ENCODE measurements around the gene TBC1D23. TPM values are rescaled to one million over a fixed set of nuclear protein-coding genes. Genes with fewer than 3 reads are reported as not detected.

TBC1D23 gene
- total RNA-seq, 1 experiment from 2014 or later = 34.8 TPM

DNA sequence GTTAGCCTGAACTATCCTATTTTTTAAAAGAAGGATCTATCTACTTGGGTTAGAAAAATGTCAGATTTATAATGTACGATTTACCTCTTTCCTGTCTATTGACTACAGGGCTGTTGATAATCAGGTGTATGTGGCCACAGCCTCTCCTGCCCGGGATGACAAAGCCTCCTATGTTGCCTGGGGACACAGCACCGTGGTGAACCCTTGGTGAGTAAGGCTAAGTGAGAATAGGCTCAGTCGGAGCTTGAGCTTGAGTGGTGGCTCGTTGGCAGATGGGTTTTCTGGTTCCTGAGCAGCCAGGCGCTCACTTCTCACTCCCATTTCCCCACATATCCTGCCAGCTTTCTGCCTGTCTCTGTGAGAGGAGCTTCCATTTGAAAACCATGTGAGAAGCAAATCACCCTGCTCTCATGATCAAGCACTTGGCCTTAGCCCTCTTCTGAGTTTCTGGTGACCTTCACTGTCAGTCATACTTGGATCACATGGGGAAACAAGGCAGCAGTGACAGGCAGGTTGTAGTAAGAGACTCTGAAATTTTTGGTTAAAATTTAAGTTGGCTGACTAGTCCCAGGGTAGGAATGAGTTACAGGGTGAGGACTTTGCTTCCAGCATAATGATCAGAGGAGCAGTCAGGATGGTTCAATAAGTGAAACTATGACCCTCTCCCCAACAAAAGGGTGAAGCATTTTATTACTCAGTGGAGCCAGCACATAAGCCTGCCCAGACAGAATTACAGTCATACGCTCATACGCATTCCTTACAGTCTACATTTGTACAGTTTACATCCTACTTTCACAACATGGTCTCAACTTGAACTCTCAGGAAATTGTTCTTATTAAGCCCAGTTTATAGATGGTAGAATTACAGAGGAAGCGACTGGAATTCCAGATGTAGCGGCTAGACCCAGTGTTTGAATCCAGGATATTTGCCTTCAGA, 91.8 kb downstream of the TBC1D23 start:
- Mint-ChIP-seq H3K27ac (ENCODE audit: low read depth, unreplicated experiment) (no peak overlapping the region), H3K4me1 (ENCODE audit: insufficient read depth, unreplicated experiment) (no peaks in the 10 kb centered on the region), H3K9me3 (ENCODE audit: unreplicated experiment) (no peaks in the 10 kb centered on the region), H3K4me3 (ENCODE audit: unreplicated experiment) (no peak overlapping the region), H3K36me3 (ENCODE audit: insufficient read depth, unreplicated experiment) (peaks cover 67% of the 10 kb centered on the region), H3K27me3 (ENCODE audit: insufficient read depth, unreplicated experiment) (no peaks in the 10 kb centered on the region)
- ChIA-PET POLR2A (no interaction called here), CTCF (interaction anchor here (0.8 to 0.9 kb wide), 2 partner anchors 33 to 66 kb away, joined by 3 read pairs; no protein-coding TSS in a partner anchor)
- DNase-seq (ENCODE audit: unreplicated experiment) = no peak
- TF ChIP-seq, protein P1, sequence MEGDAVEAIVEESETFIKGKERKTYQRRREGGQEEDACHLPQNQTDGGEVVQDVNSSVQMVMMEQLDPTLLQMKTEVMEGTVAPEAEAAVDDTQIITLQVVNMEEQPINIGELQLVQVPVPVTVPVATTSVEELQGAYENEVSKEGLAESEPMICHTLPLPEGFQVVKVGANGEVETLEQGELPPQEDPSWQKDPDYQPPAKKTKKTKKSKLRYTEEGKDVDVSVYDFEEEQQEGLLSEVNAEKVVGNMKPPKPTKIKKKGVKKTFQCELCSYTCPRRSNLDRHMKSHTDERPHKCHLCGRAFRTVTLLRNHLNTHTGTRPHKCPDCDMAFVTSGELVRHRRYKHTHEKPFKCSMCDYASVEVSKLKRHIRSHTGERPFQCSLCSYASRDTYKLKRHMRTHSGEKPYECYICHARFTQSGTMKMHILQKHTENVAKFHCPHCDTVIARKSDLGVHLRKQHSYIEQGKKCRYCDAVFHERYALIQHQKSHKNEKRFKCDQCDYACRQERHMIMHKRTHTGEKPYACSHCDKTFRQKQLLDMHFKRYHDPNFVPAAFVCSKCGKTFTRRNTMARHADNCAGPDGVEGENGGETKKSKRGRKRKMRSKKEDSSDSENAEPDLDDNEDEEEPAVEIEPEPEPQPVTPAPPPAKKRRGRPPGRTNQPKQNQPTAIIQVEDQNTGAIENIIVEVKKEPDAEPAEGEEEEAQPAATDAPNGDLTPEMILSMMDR (IDR thresholded peaks at IDR 0.05; ENCODE audit: unreplicated experiment) = no peak
- intact Hi-C loops (cut with micrococcal nuclease) = no loop called here
- BruUV-seq (replicated peaks) = no TSS peak

GRCh38 chr3:100354850-100355249, 94.1 kb downstream of the TBC1D23 start:
- no TSS peak for BruUV-seq (replicated peaks)
- Mint-ChIP-seq H3K36me3 (ENCODE audit: insufficient read depth, unreplicated experiment) (peaks cover 54% of the 10 kb centered on the region), H3K9me3 (ENCODE audit: unreplicated experiment) (no peaks in the 10 kb centered on the region), H3K4me1 (ENCODE audit: insufficient read depth, unreplicated experiment) (no peaks in the 10 kb centered on the region), H3K27me3 (ENCODE audit: insufficient read depth, unreplicated experiment) (no peaks in the 10 kb centered on the region), H3K27ac (ENCODE audit: low read depth, unreplicated experiment) (no peak overlapping the region), H3K4me3 (ENCODE audit: unreplicated experiment) (no peak overlapping the region)
- intact Hi-C loops (cut with micrococcal nuclease) = no loop called here
- ChIA-PET CTCF (interaction anchor here (0.6 to 1.5 kb wide), 5 partner anchors 11 to 544 kb away, joined by 3 to 7 read pairs (median 3); no protein-coding TSS in a partner anchor), POLR2A (interaction anchor here (1.0 to 1.1 kb wide), 3 partner anchors 9 to 47 kb away, joined by 3 to 4 read pairs (median 3); partner anchors contain the start of gene LNP1)
- no peak for DNase-seq (ENCODE audit: unreplicated experiment)
- TF ChIP-seq, protein P1 (IDR thresholded peaks at IDR 0.05; ENCODE audit: unreplicated experiment) = no peak

GRCh38 chr3:100358413-100358812, 97.6 kb downstream of the TBC1D23 start:
- no peak for DNase-seq (ENCODE audit: unreplicated experiment)
- CTCF ChIA-PET = interaction anchor here (2.1 kb wide), 1 partner anchor 42 kb away, joined by 7 read pairs; no protein-coding TSS in a partner anchor
- Mint-ChIP-seq H3K27ac (ENCODE audit: low read depth, unreplicated experiment) (no peak overlapping the region), H3K4me1 (ENCODE audit: insufficient read depth, unreplicated experiment) (peaks cover 5% of the 10 kb centered on the region), H3K36me3 (ENCODE audit: insufficient read depth, unreplicated experiment) (peaks cover 51% of the 10 kb centered on the region), H3K27me3 (ENCODE audit: insufficient read depth, unreplicated experiment) (no peaks in the 10 kb centered on the region), H3K4me3 (ENCODE audit: unreplicated experiment) (no peak overlapping the region), H3K9me3 (ENCODE audit: unreplicated experiment) (no peaks in the 10 kb centered on the region)
- BruUV-seq (replicated peaks) = no TSS peak
- intact Hi-C loops (cut with micrococcal nuclease) = no loop called here
- POLR2A ChIA-PET = interaction anchor here (0.9 kb wide), 1 partner anchor 18 kb away, joined by 3 read pairs; no protein-coding TSS in a partner anchor
- TF ChIP-seq, protein P1 (IDR thresholded peaks at IDR 0.05; ENCODE audit: unreplicated experiment) = no peak

- Mint-ChIP-seq H3K36me3 (ENCODE audit: insufficient read depth, unreplicated experiment) (peaks cover 51% of the 10 kb centered on the region), H3K27me3 (ENCODE audit: insufficient read depth, unreplicated experiment) (no peaks in the 10 kb centered on the region), H3K4me3 (ENCODE audit: unreplicated experiment) (no peak overlapping the region), H3K27ac (ENCODE audit: low read depth, unreplicated experiment) (no peak overlapping the region), H3K4me1 (ENCODE audit: insufficient read depth, unreplicated experiment) (peaks cover 5% of the 10 kb centered on the region), H3K9me3 (ENCODE audit: unreplicated experiment) (no peaks in the 10 kb centered on the region)
- DNase-seq (ENCODE audit: unreplicated experiment) = no peak
- TF ChIP-seq, protein P1 (IDR thresholded peaks at IDR 0.05; ENCODE audit: unreplicated experiment) = no peak
- ChIA-PET POLR2A (interaction anchor here (0.6 to 2.2 kb wide), 5 partner anchors 13 to 88 kb away, joined by 3 to 5 read pairs (median 3); no protein-coding TSS in a partner anchor), CTCF (interaction anchor here (0.8 to 2.1 kb wide), 3 partner anchors 10 to 231 kb away, joined by 3 to 7 read pairs (median 3); no protein-coding TSS in a partner anchor)
- no TSS peak for BruUV-seq (replicated peaks)
- intact Hi-C loops (cut with micrococcal nuclease) = no loop called here
These were observed 98.2 kb downstream of the TBC1D23 start for GRCh38 chr3:100359035-100359434.

Data from MCF 10A (cell line).